PFSK-1 (cell line): ENCODE measurements around the gene RFX2.

ENCODE experiments used
- POLR2AphosphoS5 ChIP-seq: IDR thresholded peaks from 2 replicates; pipeline ENCODE4 v1.6.1; 2012; ENCODE audit warnings: low read depth, mild to moderate bottlenecking, control low read depth, low read length, moderate library complexity
- SIN3A ChIP-seq: IDR thresholded peaks from 2 replicates; pipeline ENCODE4 v1.6.1; 2012; ENCODE audit warnings: mild to moderate bottlenecking, low read length, moderate library complexity, borderline replicate concordance; ENCODE audit not compliant: insufficient read depth
- TAF1 ChIP-seq: IDR thresholded peaks from 2 replicates; pipeline ENCODE4 v1.6.1; 2012; ENCODE audit warnings: low read length, control low read depth, borderline replicate concordance; ENCODE audit not compliant: insufficient read depth
- TF ChIP-seq, protein P1 (sequence below), 2 experiments: IDR thresholded peaks; 2 replicates each; pipeline versions ENCODE4 v1.6.1 to v1.8.0; 2011 to 2012; ENCODE audit warnings: low read depth in 2 of 2, low read length in 2 of 2, control low read depth in 1 of 2, inconsistent platforms in 1 of 2, mild to moderate bottlenecking in 1 of 2, moderate library complexity in 1 of 2; ENCODE audit not compliant: insufficient read depth in 1 of 2

GRCh38 chr19:6005321-6006069, 104.8 kb downstream of the RFX2 start:
- TF ChIP-seq POLR2AphosphoS5 (no peak), TAF1 (no peak), SIN3A (no peak)
- TF ChIP-seq, protein P1, sequence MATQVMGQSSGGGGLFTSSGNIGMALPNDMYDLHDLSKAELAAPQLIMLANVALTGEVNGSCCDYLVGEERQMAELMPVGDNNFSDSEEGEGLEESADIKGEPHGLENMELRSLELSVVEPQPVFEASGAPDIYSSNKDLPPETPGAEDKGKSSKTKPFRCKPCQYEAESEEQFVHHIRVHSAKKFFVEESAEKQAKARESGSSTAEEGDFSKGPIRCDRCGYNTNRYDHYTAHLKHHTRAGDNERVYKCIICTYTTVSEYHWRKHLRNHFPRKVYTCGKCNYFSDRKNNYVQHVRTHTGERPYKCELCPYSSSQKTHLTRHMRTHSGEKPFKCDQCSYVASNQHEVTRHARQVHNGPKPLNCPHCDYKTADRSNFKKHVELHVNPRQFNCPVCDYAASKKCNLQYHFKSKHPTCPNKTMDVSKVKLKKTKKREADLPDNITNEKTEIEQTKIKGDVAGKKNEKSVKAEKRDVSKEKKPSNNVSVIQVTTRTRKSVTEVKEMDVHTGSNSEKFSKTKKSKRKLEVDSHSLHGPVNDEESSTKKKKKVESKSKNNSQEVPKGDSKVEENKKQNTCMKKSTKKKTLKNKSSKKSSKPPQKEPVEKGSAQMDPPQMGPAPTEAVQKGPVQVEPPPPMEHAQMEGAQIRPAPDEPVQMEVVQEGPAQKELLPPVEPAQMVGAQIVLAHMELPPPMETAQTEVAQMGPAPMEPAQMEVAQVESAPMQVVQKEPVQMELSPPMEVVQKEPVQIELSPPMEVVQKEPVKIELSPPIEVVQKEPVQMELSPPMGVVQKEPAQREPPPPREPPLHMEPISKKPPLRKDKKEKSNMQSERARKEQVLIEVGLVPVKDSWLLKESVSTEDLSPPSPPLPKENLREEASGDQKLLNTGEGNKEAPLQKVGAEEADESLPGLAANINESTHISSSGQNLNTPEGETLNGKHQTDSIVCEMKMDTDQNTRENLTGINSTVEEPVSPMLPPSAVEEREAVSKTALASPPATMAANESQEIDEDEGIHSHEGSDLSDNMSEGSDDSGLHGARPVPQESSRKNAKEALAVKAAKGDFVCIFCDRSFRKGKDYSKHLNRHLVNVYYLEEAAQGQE (IDR thresholded peaks at IDR 0.05; ENCODE audit: insufficient read depth in 1 of 2, low read depth in 2 of 2, low read length in 2 of 2), result no peak
